Prostate gland (tissue), 2 donors: ENCODE results near the gene GPAM. TPM values are rescaled to one million over a fixed set of nuclear protein-coding genes. Genes with fewer than 3 reads are reported as not detected.
"Not testable (repeated sequence)": the region's sequence is repeated elsewhere in the genome, so short reads cannot be mapped to it uniquely, and the experiment has no call there.

ENCODE experiments used
- DNase-seq: peaks from one replicate; pipeline ENCODE4 v3.0.0-alpha.2; 2019; ENCODE audit warnings: low spot score
- H3K27ac ChIP-seq, 2 donors: fragments of 200-600 bp; sonication (generic); 2 replicates each; pipeline ENCODE4 v1.5.1; 2017 to 2019
- H3K27me3 ChIP-seq: fragments of 200-600 bp; sonication (generic); replicated peaks from 2 replicates; pipeline ENCODE4 v1.5.1; 2019; ENCODE audit not compliant: insufficient read depth
- H3K36me3 ChIP-seq, 2 donors: fragments of 200-600 bp; sonication (generic); 1 replicate in 1 of 2; 2 replicates in 1 of 2; pipeline versions ENCODE4 v1.5.1 to v1.8.1; 2017 to 2019
- H3K4me1 ChIP-seq: fragments of 200-600 bp; sonication (generic); replicated peaks from 2 replicates; pipeline ENCODE4 v1.5.1; 2019
- H3K4me3 ChIP-seq, 2 donors: fragments of 200-600 bp; sonication (generic); 2 replicates each; pipeline ENCODE4 v1.5.1; 2017 to 2019
- H3K9me3 ChIP-seq: fragments of 200-600 bp; sonication (generic); 2 replicates; pipeline ENCODE4 v1.5.1; 2017
- CTCF ChIP-seq, 4 experiments: fragments of 200-600 bp in 2 of 4; fragments of 450-650 bp in 2 of 4; sonication (generic) in 2 of 4; IDR thresholded peaks; 1 replicate in 3 of 4; 2 replicates in 1 of 4; pipeline ENCODE4 v1.5.1; 2016 to 2019; ENCODE audit warnings: antibody characterized with exemption in 4 of 4, mild to moderate bottlenecking in 2 of 4, moderate library complexity in 2 of 4
- POLR2A ChIP-seq: fragments of 450-650 bp; IDR thresholded peaks from one replicate; pipeline ENCODE4 v1.6.1; 2016; ENCODE audit warnings: antibody characterized with exemption, mild to moderate bottlenecking
- POLR2AphosphoS5 ChIP-seq: sonication (generic); formaldehyde crosslinking; IDR thresholded peaks from one replicate; pipeline ENCODE4 v1.6.1; 2017; ENCODE audit warnings: antibody characterized with exemption
- WGBS: methylation state at CpG from one replicate; pipeline ENCODE4 v1.1.5; 2018; 5-methylcytosine and 5-hydroxymethylcytosine counted together
- intact Hi-C: fragments of 100-400 bp; cut with DNase I; formaldehyde crosslinking; loops from one replicate; pipeline ENCODE4 v1.14.2; 2022
- total RNA-seq, 2 donors: library from RNA; depleted of rRNA; stranded (reverse); fragments of >200 nt; gene quantifications; one replicate each; pipeline ENCODE4 v1.1.0, GENCODE V29; 2016

The GPAM gene
- total RNA-seq, 2 donors from 2014 or later = 4.2 to 14.9 TPM

DNA sequence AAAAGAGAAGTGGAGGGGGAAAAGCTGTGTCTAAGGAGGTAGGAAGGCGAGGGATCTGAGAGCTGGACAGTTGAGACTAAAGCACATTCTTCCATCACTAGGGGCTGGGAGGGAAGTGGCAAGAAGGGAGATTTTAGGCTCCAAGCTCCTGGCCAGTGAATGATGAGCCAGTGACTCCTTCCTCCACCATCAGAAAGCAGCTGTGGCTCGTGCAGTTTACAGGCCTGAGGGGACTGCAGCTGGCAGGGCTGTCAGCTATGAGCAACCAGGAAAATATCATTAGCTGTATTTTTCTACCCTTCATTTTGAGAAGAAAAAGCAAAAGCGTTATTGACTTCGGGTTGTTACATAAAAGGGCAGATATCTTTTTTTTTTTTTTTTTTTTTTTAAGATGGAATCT, 60.7 kb downstream of the GPAM start:
- 57% methylated on average over 4 of the region's 4 CpGs for WGBS
- intact Hi-C loops = no loop called here

DNA sequence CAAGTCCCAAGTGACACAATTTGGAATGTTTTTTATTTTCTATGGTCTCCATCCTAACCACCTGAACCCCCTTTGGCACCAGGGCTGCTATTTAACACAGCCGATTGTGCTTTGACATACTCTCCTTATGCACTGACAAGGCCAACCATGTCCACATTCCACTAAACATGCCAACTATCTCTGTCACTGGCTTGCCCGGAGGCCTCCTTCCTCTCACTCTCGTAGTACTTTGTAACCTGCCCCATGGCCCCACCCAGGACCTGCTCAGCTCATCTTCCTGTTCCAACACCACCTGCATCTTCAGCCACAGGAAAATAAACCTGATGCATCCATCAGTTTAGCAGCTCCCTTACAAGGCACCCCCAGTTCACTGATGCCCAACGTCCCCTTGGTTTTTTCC, 63.1 kb downstream of the GPAM start:
- DNase-seq = no peak
- Histone ChIP-seq H3K27me3 (no peaks in the 10 kb centered on the region), H3K27ac (no peak overlapping the region), H3K36me3 (no peaks in the 10 kb centered on the region), H3K9me3 (no peaks in the 10 kb centered on the region), H3K4me3 (no peak overlapping the region), H3K4me1 (no peaks in the 10 kb centered on the region)
- TF ChIP-seq POLR2A (no peak), CTCF (IDR thresholded peaks at IDR 0.05) (no peak), POLR2AphosphoS5 (no peak)
- intact Hi-C loops = no loop called here
- 84% methylated on average over 4 of the region's 4 CpGs for WGBS

More for the DNA sequence above, 60.7 kb downstream of the GPAM start:
- Histone ChIP-seq H3K4me3 (no peak overlapping the region), H3K9me3 (no peaks in the 10 kb centered on the region), H3K4me1 (no peaks in the 10 kb centered on the region), H3K27me3 (no peaks in the 10 kb centered on the region), H3K27ac (no peak overlapping the region), H3K36me3 (no peaks in the 10 kb centered on the region)
- TF ChIP-seq POLR2A (no peak), POLR2AphosphoS5 (no peak), CTCF (IDR thresholded peaks at IDR 0.05) (no peak)
- no peak for DNase-seq

DNA sequence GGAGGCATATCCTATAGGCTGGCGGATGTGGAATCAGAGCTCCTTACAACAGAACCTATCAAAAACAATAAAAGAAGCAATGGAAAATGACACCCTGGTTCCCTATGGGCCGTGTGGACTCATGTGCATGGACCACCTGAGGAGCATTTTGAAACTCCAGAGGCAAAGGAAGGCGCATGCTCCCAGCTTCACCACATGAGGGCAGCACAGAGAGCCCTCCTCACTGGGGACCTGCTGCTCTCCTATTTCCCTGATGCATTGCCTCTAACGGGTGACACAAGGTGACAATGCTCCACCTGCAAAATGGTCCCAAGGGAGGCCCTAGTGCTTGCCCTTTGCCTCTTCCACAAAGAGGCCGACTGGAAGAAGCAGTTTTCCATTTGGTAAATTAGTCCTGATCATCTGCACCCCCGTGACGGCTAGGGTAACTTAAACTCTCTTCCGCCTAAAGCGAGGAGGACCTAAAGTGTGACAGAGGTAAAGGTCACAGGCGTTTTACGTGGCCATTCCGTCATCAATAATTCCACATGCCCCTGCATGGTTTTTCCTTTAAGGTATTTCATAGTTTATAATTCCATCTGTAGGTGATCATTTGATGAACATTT, 67.7 kb downstream of the GPAM start:
- WGBS = 65% methylated on average over 12 of the region's 12 CpGs
- Histone ChIP-seq H3K27me3 (no peaks in the 10 kb centered on the region), H3K27ac (no peak overlapping the region)

DNA sequence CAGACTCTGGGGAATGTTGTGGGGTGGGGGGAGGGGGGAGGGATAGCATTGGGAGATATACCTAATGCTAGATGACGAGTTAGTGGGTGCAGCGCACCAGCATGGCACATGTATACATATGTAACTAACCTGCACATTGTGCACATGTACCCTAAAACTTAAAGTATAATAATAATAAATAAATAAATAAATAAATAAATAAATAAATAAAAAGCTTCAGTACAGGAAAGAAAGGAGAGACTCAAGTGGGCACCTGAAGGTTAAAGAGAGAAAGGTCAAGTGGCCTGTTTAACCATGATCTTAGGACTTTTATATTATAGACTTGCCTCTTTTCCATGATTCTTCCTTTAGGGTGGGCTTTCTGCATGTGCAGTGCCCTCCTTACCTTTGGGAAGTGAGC, 73.8 kb downstream of the GPAM start:
- WGBS = 90% methylated on average over 2 of the region's 2 CpGs
- H3K9me3 ChIP-seq, H3K27me3 ChIP-seq, H3K27ac ChIP-seq, H3K4me1 ChIP-seq, H3K4me3 ChIP-seq, DNase-seq, H3K36me3 ChIP-seq, intact Hi-C loops: not testable (repeated sequence)

More for the DNA sequence above, 67.7 kb downstream of the GPAM start:
- intact Hi-C loops = no loop called here
- H3K4me1 ChIP-seq = no peaks in the 10 kb centered on the region
- H3K36me3 ChIP-seq = no peaks in the 10 kb centered on the region
- no peak for TF ChIP-seq POLR2A
- peak in 3 of 4 experiments; percentile 24 to 35 (median 31) for TF ChIP-seq CTCF (IDR thresholded peaks at IDR 0.05)
- TF ChIP-seq POLR2AphosphoS5 = no peak
- H3K4me3 ChIP-seq = no peak overlapping the region
- no peaks in the 10 kb centered on the region for H3K9me3 ChIP-seq
- no peak for DNase-seq

Other genes with a start within 250 kb of the GPAM start
- gene TECTB, start 99.6 kb upstream of the GPAM start, total RNA-seq = not detected
- gene ACSL5, start 190.4 kb upstream of the GPAM start, total RNA-seq = 10 to 100 TPM; 14.5 to 19.7 TPM